K562 (cell line): ENCODE measurements around the gene ARR3.

Source experiments
- CTCF ChIP-seq, 3 experiments: IDR thresholded peaks in 2 of 3; conservative IDR thresholded peaks in 1 of 3; 2 replicates each; pipeline ENCODE4 v1.5.1; 2011 to 2012; ENCODE audit warnings: low read length in 3 of 3, mild to moderate bottlenecking in 3 of 3, control low read depth in 2 of 3, improper control_type of control experiment in 1 of 3, inconsistent platforms in 1 of 3, low read depth in 1 of 3, mixed read lengths in 1 of 3, moderate library complexity in 1 of 3; ENCODE audit not compliant: insufficient read depth in 2 of 3
- USF2 ChIP-seq: sonication (generic); formaldehyde crosslinking; IDR thresholded peaks from 2 replicates; pipeline ENCODE4 v1.5.0; 2020; ENCODE audit warnings: missing genetic modification reagents

GRCh38 chrX:70293621-70294020 lies 25.5 kb downstream of the ARR3 start:
- no peak for TF ChIP-seq CTCF (IDR thresholded peaks at IDR 0.05 in 2 of 3, conservative IDR thresholded peaks at IDR 0.05 in 1 of 3; ENCODE audit: insufficient read depth in 2 of 3, low read depth in 1 of 3, low read length in 3 of 3)
- TF ChIP-seq USF2 (CRISPR knock-in tag), result no peak
